Aorta (tissue), 5 donors: Measurements from ENCODE around the gene PHF10. TPM values are rescaled to one million over a fixed set of nuclear protein-coding genes. Genes with fewer than 3 reads are reported as not detected.

Experiments
- ATAC-seq: fragments of 200-7000 bp; cut with Tn5 transposase; one replicate; pipeline ENCODE4 v1.9.1; 2022; ENCODE audit warnings: moderate library complexity; ENCODE audit not compliant: low FRiP score
- DNase-seq, 2 donors: peaks; one replicate each; pipeline ENCODE4 v3.0.0-alpha.2; 2020
- H3K27ac ChIP-seq, 2 donors: one replicate each; pipeline ENCODE4 v1.5.1; 2013; ENCODE audit warnings: low read length in 2 of 2, mild to moderate bottlenecking in 2 of 2, moderate library complexity in 2 of 2, control low read depth in 1 of 2, inconsistent platforms in 1 of 2, low read depth in 1 of 2
- H3K27me3 ChIP-seq, 2 donors: one replicate each; pipeline ENCODE4 v1.6.1; 2013; ENCODE audit warnings: control low read depth in 1 of 2, low read length in 1 of 2, mild to moderate bottlenecking in 1 of 2, moderate library complexity in 1 of 2; ENCODE audit not compliant: insufficient read depth in 2 of 2, control insufficient read depth in 1 of 2
- H3K36me3 ChIP-seq, 2 donors: one replicate each; pipeline ENCODE4 v1.6.1; 2013; ENCODE audit warnings: control low read depth in 1 of 2, low read length in 1 of 2, mild to moderate bottlenecking in 1 of 2; ENCODE audit not compliant: insufficient read depth in 2 of 2, control insufficient read depth in 1 of 2
- H3K4me1 ChIP-seq, 2 donors: one replicate each; pipeline ENCODE4 v1.6.1; 2013; ENCODE audit warnings: low read length in 2 of 2, control low read depth in 1 of 2, mild to moderate bottlenecking in 1 of 2, moderate library complexity in 1 of 2; ENCODE audit not compliant: insufficient read depth in 2 of 2, control insufficient read depth in 1 of 2
- H3K4me3 ChIP-seq, 2 donors: one replicate each; pipeline ENCODE4 v1.5.1; 2013; ENCODE audit warnings: low read length in 2 of 2, control low read depth in 1 of 2, mild to moderate bottlenecking in 1 of 2
- H3K9me3 ChIP-seq: one replicate; pipeline ENCODE4 v1.6.1; 2013; ENCODE audit warnings: mild to moderate bottlenecking, low read length; ENCODE audit not compliant: control insufficient read depth
- WGBS, 2 donors: extraction: QIAGEN DNeasy Blood & Tissue Kit; methylation state at CpG; one replicate each; pipeline ENCODE4 v1.1.7; 2013; 5-methylcytosine and 5-hydroxymethylcytosine counted together
- intact Hi-C, 2 donors: fragments of 100-400 bp; cut with DNase I; formaldehyde crosslinking; loops; one replicate each; pipeline versions ENCODE4 v1.14.2 to v1.15.0; 2022
- polyA plus RNA-seq, 2 donors: library from polyadenylated mRNA; stranded (reverse); fragments of 200-250 nt; gene quantifications; one replicate each; pipeline ENCODE4 v1.2.3, GENCODE V29; 2013
- total RNA-seq, 2 donors: library from RNA; stranded (reverse); fragmentation: NEBNext Ultra II Directional; extraction: Animal tissue kit (Norgen Biotek cat#: 25700); gene quantifications; one replicate each; pipeline ENCODE4 v1.2.1, GENCODE V29; 2021
- donor health status: healthy with polysubstance abuse.
- donor health status: Bipolar disorder and iron deficiency.
- donor health status: DM: no; HTN: no; CAD: no.
- donor health status: DM: no; HTN: no; CAD: no.
- donor health status: DM: yes; HTN: yes; CAD: no.

PHF10 gene
- total and polyA plus RNA-seq, 4 donors = 49.9 to 59.8 (median 56.9) TPM

- 0% methylated on average over 87 to 90 of the region's 90 CpGs for WGBS, 2 donors
- DNase-seq = peak; percentile 95 to 98
- H3K27ac ChIP-seq = peak within 1 kb of the TSS; percentile 78 to 94
- intact Hi-C loops = loop anchor here (1.0 to 10.0 kb wide), 4 partner anchors 47 to 803 kb away; partner anchors contain the start of genes C6orf120 (in 2 of the 2), TBP (in 2 of the 2), WDR27 (in 2 of the 2) and PSMB1 (in 1 of the 2)
- peak; percentile 100 for ATAC-seq
- no peaks in the 10 kb centered on the region for H3K36me3 ChIP-seq
- H3K4me1 ChIP-seq = peaks cover 1 to 6% of the 10 kb centered on the region in 2 donors
- peak within 1 kb of the TSS; percentile 46 to 94 for H3K4me3 ChIP-seq
- H3K9me3 ChIP-seq = no peaks in the 10 kb centered on the region
- no peaks in the 10 kb centered on the region for H3K27me3 ChIP-seq
Observed at GRCh38 chr6:169751242-169752073, 27.2 kb upstream of the PHF10 start, which contains the start of the genes DYNLT2 and ERMARD. Gene DYNLT2 (minus strand): TSS chr6:169751572. CDS start chr6:169751458, 114 bp downstream. Gene ERMARD (plus strand): TSS chr6:169751622. CDS start chr6:169751658, 36 bp downstream.

GRCh38 chr6:169746556-169746955, 22.3 kb upstream of the PHF10 start:
- intact Hi-C loops = no loop called here
- no peak overlapping the region for H3K4me3 ChIP-seq
- H3K27ac ChIP-seq = no peak overlapping the region
- WGBS, 2 donors = 81 to 90% methylated on average over 1 of the region's 1 CpG
- H3K27me3 ChIP-seq = no peaks in the 10 kb centered on the region
- no peak for DNase-seq
- no peaks in the 10 kb centered on the region for H3K9me3 ChIP-seq
- no peak for ATAC-seq
- peaks cover 0 to 6% of the 10 kb centered on the region in 2 donors for H3K4me1 ChIP-seq
- H3K36me3 ChIP-seq = no peaks in the 10 kb centered on the region

DNA sequence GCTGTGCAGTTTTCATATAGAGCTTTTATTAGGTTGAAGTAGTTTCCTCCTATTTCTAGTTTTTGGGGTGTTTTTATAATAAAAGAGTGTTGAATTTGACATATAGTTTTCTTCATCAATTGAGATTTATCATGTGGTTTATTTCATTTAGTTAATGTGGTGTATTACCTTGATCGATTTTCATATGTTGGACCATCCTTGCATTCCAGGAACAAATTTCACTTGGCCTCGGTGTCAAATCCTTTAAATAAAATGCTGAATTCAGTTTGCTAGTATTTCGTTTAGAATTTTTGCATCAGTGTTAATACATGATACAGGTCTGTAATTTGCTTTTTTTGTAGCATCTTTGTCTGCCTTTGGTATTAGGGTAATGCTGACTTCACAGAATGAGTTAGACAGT, 21.1 kb upstream of the PHF10 start:
- intact Hi-C loops = no loop called here
- H3K36me3 ChIP-seq = no peaks in the 10 kb centered on the region
- H3K27me3 ChIP-seq = no peaks in the 10 kb centered on the region
- H3K27ac ChIP-seq = no peak overlapping the region
- H3K9me3 ChIP-seq = no peaks in the 10 kb centered on the region
- 84 to 93% methylated on average over 3 of the region's 3 CpGs for WGBS, 2 donors
- ATAC-seq (no peak), DNase-seq (no peak)
- H3K4me1 ChIP-seq = peaks cover 0 to 5% of the 10 kb centered on the region in 2 donors
- H3K4me3 ChIP-seq = no peak overlapping the region

GRCh38 chr6:169741344-169741743, 17.0 kb upstream of the PHF10 start:
- no peaks in the 10 kb centered on the region for H3K27me3 ChIP-seq
- intact Hi-C loops = no loop called here
- H3K4me3 ChIP-seq = no peak overlapping the region
- no peaks in the 10 kb centered on the region for H3K36me3 ChIP-seq
- no peak for ATAC-seq
- no peaks in the 10 kb centered on the region for H3K9me3 ChIP-seq
- H3K27ac ChIP-seq = no peak overlapping the region
- no peaks in the 10 kb centered on the region for H3K4me1 ChIP-seq
- DNase-seq = no peak

DNA sequence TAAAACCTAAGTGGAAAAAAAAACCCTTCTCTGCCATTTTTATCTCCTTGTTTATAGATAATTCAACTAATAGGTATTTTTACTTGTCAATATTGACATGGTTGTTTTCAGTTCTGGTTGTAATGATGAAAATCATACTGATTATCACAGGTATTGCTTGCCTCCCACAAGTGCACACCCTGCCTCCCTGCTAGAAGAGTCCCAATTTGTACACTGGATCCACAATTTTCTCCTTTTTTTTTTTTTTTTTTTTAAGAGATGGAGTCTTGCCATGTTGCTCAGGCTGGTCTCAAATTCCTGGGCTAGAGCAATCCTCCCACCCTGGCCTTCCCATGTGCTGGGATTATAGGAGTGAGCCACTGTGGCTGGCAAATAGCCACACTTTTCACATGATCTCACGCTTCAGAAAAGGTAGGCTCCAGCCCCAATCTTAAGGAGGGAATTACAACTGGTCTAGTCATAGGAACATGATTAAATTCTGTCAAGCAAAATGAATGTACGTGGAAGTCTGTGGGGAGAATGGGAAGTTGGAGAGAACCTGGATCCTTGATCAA, 14.8 kb upstream of the PHF10 start:
- 84 to 87% methylated on average over 2 of the region's 2 CpGs for WGBS, 2 donors
- Histone ChIP-seq H3K4me3 (no peak overlapping the region), H3K27me3 (no peaks in the 10 kb centered on the region), H3K27ac (no peak overlapping the region), H3K9me3 (no peaks in the 10 kb centered on the region), H3K4me1 (no peaks in the 10 kb centered on the region), H3K36me3 (no peaks in the 10 kb centered on the region)
- DNase-seq = no peak
- no peak for ATAC-seq
- intact Hi-C loops = no loop called here

GRCh38 chr6:169738204-169738975, 14.1 kb upstream of the PHF10 start:
- WGBS, 2 donors = 51 to 59% methylated on average over 9 of the region's 9 CpGs
- intact Hi-C loops = no loop called here
- ATAC-seq = no peak
- H3K36me3 ChIP-seq = no peaks in the 10 kb centered on the region
- H3K4me1 ChIP-seq = no peaks in the 10 kb centered on the region
- no peaks in the 10 kb centered on the region for H3K27me3 ChIP-seq
- no peak overlapping the region for H3K27ac ChIP-seq
- H3K4me3 ChIP-seq = no peak overlapping the region
- no peak for DNase-seq
- H3K9me3 ChIP-seq = no peaks in the 10 kb centered on the region

DNA sequence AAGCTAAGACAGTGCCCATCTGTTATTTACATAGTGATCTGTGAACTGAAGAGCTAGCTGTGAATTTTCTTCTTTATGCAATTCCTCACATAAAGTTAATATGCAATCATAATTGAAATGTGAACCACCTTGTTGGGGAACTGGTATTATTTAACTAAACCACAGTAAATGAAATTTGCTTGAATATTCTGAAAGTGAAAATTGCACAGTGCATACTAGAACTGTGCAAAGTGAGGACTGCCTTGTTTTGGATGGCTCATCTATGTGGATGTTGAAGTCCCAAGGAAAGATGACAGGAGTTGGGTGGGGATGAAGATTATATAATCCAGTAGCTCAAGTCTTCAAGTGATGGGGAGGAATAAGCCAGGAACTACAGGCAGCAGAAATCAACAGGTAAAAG, 5.7 kb upstream of the PHF10 start:
- Histone ChIP-seq H3K36me3 (no peaks in the 10 kb centered on the region), H3K9me3 (no peaks in the 10 kb centered on the region), H3K4me1 (no peaks in the 10 kb centered on the region), H3K27me3 (no peaks in the 10 kb centered on the region), H3K4me3 (no peak overlapping the region), H3K27ac (no peak overlapping the region)
- intact Hi-C loops = no loop called here
- DNase-seq (no peak), ATAC-seq (no peak)

DNA sequence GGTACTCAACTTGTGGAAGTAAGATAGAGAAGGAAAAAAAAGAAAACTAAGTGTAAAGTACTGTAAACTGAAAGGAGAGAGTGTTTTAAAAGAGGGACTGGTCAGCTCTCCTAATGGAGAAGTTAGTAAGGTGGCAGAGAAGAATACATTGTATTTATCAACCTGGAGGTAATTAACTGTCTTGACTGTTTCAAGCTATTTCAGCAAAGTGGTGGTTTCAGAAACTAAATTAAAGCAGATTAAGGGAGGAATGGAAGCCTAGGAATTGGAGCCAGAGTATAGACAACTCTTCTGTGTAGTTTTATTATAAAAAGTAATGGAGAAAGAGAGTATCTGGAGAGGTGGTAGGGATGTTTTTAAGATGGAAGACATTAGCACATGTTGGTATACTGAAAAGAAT, 2.7 kb upstream of the PHF10 start:
- ATAC-seq (no peak), DNase-seq (no peak)
- H3K9me3 ChIP-seq = no peaks in the 10 kb centered on the region
- no peaks in the 10 kb centered on the region for H3K4me1 ChIP-seq
- no peaks in the 10 kb centered on the region for H3K27me3 ChIP-seq
- intact Hi-C loops = no loop called here
- H3K4me3 ChIP-seq = no peak overlapping the region
- H3K36me3 ChIP-seq = no peaks in the 10 kb centered on the region
- no peak overlapping the region for H3K27ac ChIP-seq
